ENCODE results near the gene VSTM2B. TPM values are rescaled to one million over a fixed set of nuclear protein-coding genes. Genes with fewer than 3 reads are reported as not detected.

The VSTM2B gene
- polyA plus RNA-seq, 1 donor (not counting 4 experiments of a cell fraction or from before 2014, with no cell fraction given), result not detected

GRCh38 chr19:29532956-29533355, 7.2 kb downstream of the VSTM2B start:
- Histone ChIP-seq H3K4me3 (ENCODE audit: control insufficient read depth in 2 of 3, extremely low read depth in 1 of 3, insufficient read depth in 2 of 3, low read depth in 1 of 3, low read length in 3 of 3) (no peak overlapping the region), H3K27ac (ENCODE audit: control insufficient read depth, insufficient read depth, low read length) (no peak overlapping the region), H3K27me3 (ENCODE audit: control insufficient read depth, extremely low read depth, insufficient read depth, low read length) (peaks cover 38% of the 10 kb centered on the region), H3K9me1 (ENCODE audit: control insufficient read depth, extremely low read depth, insufficient read depth, low read length) (no peaks in the 10 kb centered on the region), H3K4me2 (ENCODE audit: control insufficient read depth, extremely low read depth, insufficient read depth, low read depth, low read length) (no peak overlapping the region), H2AFZ (ENCODE audit: control insufficient read depth, low read length) (no peak overlapping the region), H4K20me1 (ENCODE audit: control insufficient read depth, extremely low read depth, insufficient read depth, low read length) (no peaks in the 10 kb centered on the region), H3K9me3 (ENCODE audit: control insufficient read depth, low read depth, low read length) (peaks cover 1% of the 10 kb centered on the region), H3K9ac (ENCODE audit: control insufficient read depth, extremely low read depth, insufficient read depth, low read length) (no peak overlapping the region), H3K36me3 (ENCODE audit: control insufficient read depth in 2 of 2, extremely low read depth in 1 of 2, insufficient read depth in 2 of 2, low read length in 2 of 2) (no peaks in the 10 kb centered on the region), H3K79me2 (ENCODE audit: control insufficient read depth, insufficient read depth, low read length) (no peaks in the 10 kb centered on the region), H3K4me1 (ENCODE audit: control insufficient read depth, extremely low read depth, insufficient read depth, low read length) (no peaks in the 10 kb centered on the region)
- TF ChIP-seq, protein P1, sequence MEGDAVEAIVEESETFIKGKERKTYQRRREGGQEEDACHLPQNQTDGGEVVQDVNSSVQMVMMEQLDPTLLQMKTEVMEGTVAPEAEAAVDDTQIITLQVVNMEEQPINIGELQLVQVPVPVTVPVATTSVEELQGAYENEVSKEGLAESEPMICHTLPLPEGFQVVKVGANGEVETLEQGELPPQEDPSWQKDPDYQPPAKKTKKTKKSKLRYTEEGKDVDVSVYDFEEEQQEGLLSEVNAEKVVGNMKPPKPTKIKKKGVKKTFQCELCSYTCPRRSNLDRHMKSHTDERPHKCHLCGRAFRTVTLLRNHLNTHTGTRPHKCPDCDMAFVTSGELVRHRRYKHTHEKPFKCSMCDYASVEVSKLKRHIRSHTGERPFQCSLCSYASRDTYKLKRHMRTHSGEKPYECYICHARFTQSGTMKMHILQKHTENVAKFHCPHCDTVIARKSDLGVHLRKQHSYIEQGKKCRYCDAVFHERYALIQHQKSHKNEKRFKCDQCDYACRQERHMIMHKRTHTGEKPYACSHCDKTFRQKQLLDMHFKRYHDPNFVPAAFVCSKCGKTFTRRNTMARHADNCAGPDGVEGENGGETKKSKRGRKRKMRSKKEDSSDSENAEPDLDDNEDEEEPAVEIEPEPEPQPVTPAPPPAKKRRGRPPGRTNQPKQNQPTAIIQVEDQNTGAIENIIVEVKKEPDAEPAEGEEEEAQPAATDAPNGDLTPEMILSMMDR (optimal IDR thresholded peaks at IDR 0.05 in 1 of 3, IDR thresholded peaks at IDR 0.05 in 1 of 3, conservative IDR thresholded peaks at IDR 0.05 in 1 of 3; ENCODE audit: extremely low read depth in 1 of 3, insufficient read depth in 2 of 3, low read length in 3 of 3), result no peak
- no peak for TF ChIP-seq EZH2 (IDR thresholded peaks at IDR 0.05; ENCODE audit: low read length)
- FAIRE-seq (no peak), DNase-seq (ENCODE audit: low read depth, low spot score) (no peak)
- dilution Hi-C loops (cut with MboI; ENCODE audit: extremely low pct_ligation_motif_present, low sequenced_read_pairs), result no loop called here

GRCh38 chr19:29533578-29534544, 8.1 kb downstream of the VSTM2B start:
- no peaks in the 10 kb centered on the region for H3K4me1 ChIP-seq (ENCODE audit: control insufficient read depth, extremely low read depth, insufficient read depth, low read length)
- no peak overlapping the region for H3K9ac ChIP-seq (ENCODE audit: control insufficient read depth, extremely low read depth, insufficient read depth, low read length)
- no peaks in the 10 kb centered on the region for H3K36me3 ChIP-seq (ENCODE audit: control insufficient read depth in 2 of 2, extremely low read depth in 1 of 2, insufficient read depth in 2 of 2, low read length in 2 of 2)
- H3K9me1 ChIP-seq (ENCODE audit: control insufficient read depth, extremely low read depth, insufficient read depth, low read length), result no peaks in the 10 kb centered on the region
- no peak overlapping the region for H3K27ac ChIP-seq (ENCODE audit: control insufficient read depth, insufficient read depth, low read length)
- no peaks in the 10 kb centered on the region for H4K20me1 ChIP-seq (ENCODE audit: control insufficient read depth, extremely low read depth, insufficient read depth, low read length)
- H3K27me3 ChIP-seq (ENCODE audit: control insufficient read depth, extremely low read depth, insufficient read depth, low read length), result peaks cover 29% of the 10 kb centered on the region
- H3K4me2 ChIP-seq (ENCODE audit: control insufficient read depth, extremely low read depth, insufficient read depth, low read depth, low read length), result no peak overlapping the region
- TF ChIP-seq EZH2 (IDR thresholded peaks at IDR 0.05; ENCODE audit: low read length), result no peak
- TF ChIP-seq, protein P1 (optimal IDR thresholded peaks at IDR 0.05 in 1 of 3, IDR thresholded peaks at IDR 0.05 in 1 of 3, conservative IDR thresholded peaks at IDR 0.05 in 1 of 3; ENCODE audit: extremely low read depth in 1 of 3, insufficient read depth in 2 of 3, low read length in 3 of 3), result no peak
- dilution Hi-C loops (cut with MboI; ENCODE audit: extremely low pct_ligation_motif_present, low sequenced_read_pairs), result no loop called here
- H3K9me3 ChIP-seq (ENCODE audit: control insufficient read depth, low read depth, low read length), result peaks cover 1% of the 10 kb centered on the region
- DNase-seq (ENCODE audit: low read depth, low spot score), result no peak
- no peaks in the 10 kb centered on the region for H3K79me2 ChIP-seq (ENCODE audit: control insufficient read depth, insufficient read depth, low read length)
- FAIRE-seq, result no peak
- H2AFZ ChIP-seq (ENCODE audit: control insufficient read depth, low read length), result no peak overlapping the region
- H3K4me3 ChIP-seq (ENCODE audit: control insufficient read depth in 2 of 3, extremely low read depth in 1 of 3, insufficient read depth in 2 of 3, low read depth in 1 of 3, low read length in 3 of 3), result no peak overlapping the region
